Forelimb muscle (tissue), 1 donor: ENCODE data around the gene NABP1. TPM values are rescaled to one million over a fixed set of nuclear protein-coding genes. Genes with fewer than 3 reads are reported as not detected.

Experiments
- DNase-seq: peaks from one replicate; pipeline ENCODE4 v3.0.0-alpha.2; 2013; ENCODE audit warnings: low read depth
- polyA plus RNA-seq: library from polyadenylated mRNA; unstranded; fragments of 120-200 nt; gene quantifications from one replicate; pipeline ENCODE4 v1.2.1, GENCODE V29; 2013; ENCODE audit not compliant: insufficient read length

Gene NABP1
- polyA plus RNA-seq, 1 donor, result 9.8 TPM

GRCh38 chr2:191649519-191649918, 28.4 kb upstream of the NABP1 start:
- DNase-seq, result no peak

GRCh38 chr2:191650896-191651773, 26.8 kb upstream of the NABP1 start:
- no peak for DNase-seq

DNA sequence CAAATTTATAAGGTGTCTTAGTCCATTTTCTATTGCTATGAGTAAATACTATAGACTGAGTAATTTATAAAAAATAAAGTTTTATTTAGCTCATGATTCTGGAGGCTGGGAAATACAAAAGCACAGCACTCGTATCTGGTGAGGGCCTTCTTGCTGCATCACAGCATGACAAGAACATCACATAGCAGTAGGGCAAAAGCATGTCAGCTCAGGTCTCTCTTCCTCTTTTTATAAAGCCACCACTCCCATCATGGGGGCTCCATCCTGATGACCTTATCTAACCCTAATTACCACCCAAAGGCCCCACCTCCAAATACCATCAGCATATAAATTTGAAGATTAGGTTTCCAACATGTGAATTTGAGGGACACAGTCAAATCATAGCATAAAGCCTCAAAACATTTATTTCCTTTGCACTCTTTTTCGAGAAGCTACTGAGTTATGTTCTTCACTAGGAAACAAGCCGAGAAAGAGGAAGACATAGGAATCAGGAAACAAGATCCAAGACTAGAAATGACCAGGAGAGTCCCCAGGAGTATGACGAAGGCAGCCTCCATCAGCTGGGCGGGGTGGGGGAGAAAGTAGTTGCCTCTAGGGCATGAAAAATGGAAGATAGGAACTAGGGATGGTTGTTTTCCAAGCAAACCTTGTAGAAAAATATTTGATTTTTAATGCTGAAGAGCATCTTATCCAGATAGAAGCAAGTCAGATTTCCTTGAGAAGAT, 24.1 kb upstream of the NABP1 start:
- no peak for DNase-seq

- DNase-seq, result no peak
These were observed 21.5 kb upstream of the NABP1 start for GRCh38 chr2:191656391-191656790.

GRCh38 chr2:191656792-191657191, 21.1 kb upstream of the NABP1 start:
- DNase-seq, result no peak

GRCh38 chr2:191657977-191658376, 20.0 kb upstream of the NABP1 start:
- no peak for DNase-seq

- no peak for DNase-seq
These were observed 18.7 kb upstream of the NABP1 start for GRCh38 chr2:191659198-191659597.

DNA sequence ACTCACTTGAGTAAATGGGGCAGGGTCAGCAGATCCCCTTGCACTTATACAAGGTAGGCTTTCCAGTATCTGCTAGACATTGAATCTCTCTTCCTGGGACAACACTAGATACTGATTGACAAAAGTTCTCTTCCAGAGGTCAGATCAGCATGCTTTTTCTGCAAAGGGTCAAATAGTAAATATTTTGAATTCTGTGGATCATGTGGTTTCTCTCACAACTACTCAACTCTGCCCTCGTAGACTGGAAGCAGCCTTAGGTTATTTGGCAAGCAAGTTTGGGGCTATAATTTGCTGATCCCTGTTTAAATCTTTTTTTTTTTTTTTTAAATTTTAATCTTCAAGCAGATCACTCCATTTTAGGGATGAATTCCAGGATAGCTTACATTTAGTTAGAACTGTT, 17.4 kb upstream of the NABP1 start:
- no peak for DNase-seq

GRCh38 chr2:191661097-191661924, 16.6 kb upstream of the NABP1 start:
- DNase-seq, result no peak

DNA sequence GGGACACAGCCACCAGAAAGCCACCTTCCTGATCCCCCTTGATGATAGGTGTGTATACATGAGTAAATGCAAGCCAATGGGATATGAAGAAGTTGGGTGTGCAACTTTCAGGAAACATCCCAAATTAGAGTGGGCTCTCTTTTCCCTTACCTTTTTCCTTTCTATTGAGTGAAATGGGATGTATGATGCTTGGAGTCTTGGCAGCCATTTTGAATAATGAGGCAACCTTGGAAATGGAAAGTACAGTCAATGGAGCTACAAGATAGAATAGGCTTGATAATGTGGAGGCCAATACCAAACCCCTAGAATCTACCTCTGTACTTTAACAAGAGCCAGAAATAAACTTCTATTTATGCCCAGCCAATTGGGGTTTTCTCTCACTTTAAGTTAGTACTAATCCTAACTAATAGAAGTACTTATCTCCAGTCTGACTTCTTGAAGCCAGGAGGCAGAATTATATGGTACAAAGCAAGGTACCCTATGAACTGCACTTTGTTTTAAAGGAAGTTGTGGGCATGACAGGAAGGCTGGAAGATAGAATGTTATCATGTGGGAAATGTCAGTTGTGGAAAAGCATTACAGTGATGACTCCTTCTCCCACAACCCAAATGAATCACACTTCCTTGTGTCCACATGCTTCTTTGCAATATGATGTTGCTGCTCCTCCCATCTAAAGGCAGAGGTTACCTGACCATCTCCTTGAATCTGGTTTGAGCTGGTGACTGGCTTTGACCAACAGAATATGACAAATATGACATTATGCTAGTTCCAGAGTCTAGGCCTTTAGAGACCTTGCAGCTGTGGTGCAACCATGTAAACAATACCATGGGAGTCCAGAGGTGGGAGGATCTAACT, 12.9 kb upstream of the NABP1 start:
- DNase-seq, result no peak

- DNase-seq, result no peak
These were observed 11.7 kb upstream of the NABP1 start for GRCh38 chr2:191666226-191666625.

GRCh38 chr2:191666732-191667131, 11.2 kb upstream of the NABP1 start:
- DNase-seq, result no peak

DNA sequence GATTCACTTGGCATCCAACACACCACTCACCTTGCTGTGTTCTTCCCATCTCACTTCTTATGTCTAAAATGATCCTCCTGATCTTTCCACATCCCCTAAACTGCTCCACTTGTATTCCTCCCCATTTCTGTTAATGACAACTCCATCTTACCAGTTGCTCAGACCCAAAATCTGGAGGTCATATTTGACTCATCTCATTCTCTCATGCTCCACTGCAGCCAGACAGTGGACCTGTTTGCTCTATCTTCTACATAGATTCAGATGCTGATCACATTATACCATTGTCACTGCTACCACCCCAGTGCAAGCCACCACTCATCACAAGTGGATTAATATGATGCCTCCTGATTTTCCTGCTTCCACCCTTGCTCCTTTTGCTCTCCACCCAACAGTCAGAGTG, 7.9 kb upstream of the NABP1 start:
- DNase-seq, result no peak

GRCh38 chr2:191670787-191671186, 7.1 kb upstream of the NABP1 start:
- DNase-seq, result no peak

GRCh38 chr2:191675807-191676721, 1.9 kb upstream of the NABP1 start:
- no peak for DNase-seq

DNA sequence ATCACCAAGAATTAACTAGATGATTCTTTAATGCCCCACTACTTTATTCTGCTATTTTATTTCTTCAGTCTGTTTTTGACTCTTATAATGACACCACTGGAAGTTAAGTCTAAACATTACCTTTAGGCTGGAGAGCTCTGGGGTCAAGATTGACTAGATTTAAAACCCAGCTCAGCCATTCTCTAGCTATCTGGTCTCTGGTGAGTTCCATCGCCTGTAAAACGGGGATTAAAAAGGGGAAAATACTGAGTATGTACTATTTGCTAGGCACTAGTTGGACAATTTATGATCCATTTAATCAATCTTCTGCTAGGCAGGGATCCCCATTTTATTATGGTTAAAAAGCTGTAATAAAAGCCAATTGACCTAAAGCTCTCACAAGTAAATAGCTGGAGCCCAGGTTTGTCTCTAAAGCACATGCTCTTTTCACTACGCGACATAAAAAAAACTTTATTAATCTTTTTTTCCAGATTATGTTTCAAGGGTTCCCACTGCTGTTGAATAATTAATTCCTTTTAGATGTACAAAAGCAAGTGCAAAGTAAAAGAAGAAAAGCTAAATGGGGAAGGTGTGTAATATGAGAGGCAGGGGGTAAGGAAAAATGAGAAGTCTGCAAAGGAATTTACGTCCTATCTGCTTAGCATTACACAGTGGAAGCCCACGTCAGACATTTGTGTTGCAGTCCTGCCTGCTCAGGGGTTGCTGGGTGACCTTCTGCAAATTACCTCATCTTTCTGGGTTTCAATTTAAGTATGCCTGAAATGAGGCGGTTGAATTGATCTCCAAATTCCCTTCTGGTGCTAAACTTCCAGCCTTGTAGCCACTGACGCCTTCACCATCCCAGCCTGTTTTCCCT, 918 bp upstream of the NABP1 start:
- DNase-seq, result peak; percentile 38

DNA sequence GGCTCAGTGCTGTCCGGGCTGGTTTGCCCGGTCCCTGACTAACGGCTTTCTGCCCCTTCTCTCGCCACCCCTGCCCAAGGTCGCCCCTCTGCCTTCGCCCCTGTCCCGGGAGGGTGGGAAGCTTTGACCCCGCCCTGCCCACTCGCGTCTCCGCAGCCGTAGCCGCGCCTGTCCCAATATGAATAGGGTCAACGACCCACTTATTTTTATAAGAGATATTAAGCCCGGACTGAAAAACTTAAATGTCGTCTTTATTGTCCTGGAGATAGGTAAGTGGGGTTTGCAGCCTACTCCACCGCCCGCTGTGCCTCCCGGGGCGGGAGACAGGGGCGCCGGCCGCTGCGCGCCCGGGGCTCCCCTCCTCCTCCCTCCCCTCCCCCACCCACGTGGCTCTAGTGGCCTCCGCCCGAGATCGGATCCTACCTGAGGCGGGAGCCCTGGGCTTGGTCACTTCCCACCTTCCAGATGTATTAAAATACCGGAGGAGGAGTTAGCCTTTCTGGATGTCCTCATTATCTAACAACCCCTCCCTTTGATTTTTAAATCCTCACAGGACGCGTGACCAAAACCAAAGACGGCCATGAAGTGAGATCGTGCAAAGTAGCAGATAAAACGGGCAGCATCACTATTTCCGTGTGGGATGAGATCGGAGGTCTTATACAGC, 633 bp downstream of the NABP1 start:
- DNase-seq, result no peak

GRCh38 chr2:191679818-191680600, 2.1 kb downstream of the NABP1 start:
- DNase-seq, result no peak
